Stimulated activated naive CD8-positive, alpha-beta T cell treated with anti-CD3 and anti-CD28 coated beads, Interleukin-15, amount 100 ng/mL, for 72 hours (primary cell): ENCODE data around the gene TLNRD1.

Source experiments
- ATAC-seq: fragments of 150-1000 bp; cut with Tn5 transposase; 2 replicates; pipeline ENCODE4 v1.10.0; 2021; ENCODE audit warnings: mild to moderate bottlenecking, moderate library complexity
- DNase-seq, 2 donors: peaks; one replicate each; pipeline ENCODE4 v3.0.0; 2021 to 2022
- H3K27ac Mint-ChIP-seq, 2 donors: one replicate each; pipeline ENCODE4 v1.8.0; 2022; ENCODE audit warnings: mild to moderate bottlenecking in 2 of 2, mixed read lengths in 2 of 2, moderate library complexity in 2 of 2
- H3K27me3 Mint-ChIP-seq: one replicate; pipeline ENCODE4 v1.8.0; 2022; ENCODE audit warnings: mixed read lengths
- H3K4me1 Mint-ChIP-seq: one replicate; pipeline ENCODE4 v1.8.0; 2022; ENCODE audit warnings: mild to moderate bottlenecking, mixed read lengths
- H3K4me3 Mint-ChIP-seq, 2 donors: one replicate each; pipeline ENCODE4 v1.8.0; 2022; ENCODE audit warnings: mild to moderate bottlenecking in 2 of 2, mixed read lengths in 2 of 2, moderate library complexity in 1 of 2
- H3K9me3 Mint-ChIP-seq, 2 donors: one replicate each; pipeline ENCODE4 v1.8.0; 2022; ENCODE audit warnings: mixed read lengths in 2 of 2

Gene TLNRD1

GRCh38 chr15:81047928-81048327 is 47.2 kb downstream of the TLNRD1 start:
- no peak for DNase-seq
- Mint-ChIP-seq H3K4me1 (peaks cover 7% of the 10 kb centered on the region), H3K4me3 (no peak overlapping the region), H3K27ac (peak overlapping the region in 1 of 2 donors; percentile 4), H3K9me3 (peaks cover 6 to 15% of the 10 kb centered on the region in 2 donors), H3K27me3 (no peaks in the 10 kb centered on the region)
- no peak for ATAC-seq

- H3K4me1 Mint-ChIP-seq, result peaks cover 7% of the 10 kb centered on the region
- H3K27me3 Mint-ChIP-seq, result no peaks in the 10 kb centered on the region
- H3K4me3 Mint-ChIP-seq, result no peak overlapping the region
- no peak for DNase-seq
- no peak for ATAC-seq
- no peak overlapping the region for H3K27ac Mint-ChIP-seq
- peaks cover 6 to 15% of the 10 kb centered on the region in 2 donors for H3K9me3 Mint-ChIP-seq
Measured at GRCh38 chr15:81049835-81050234, 49.1 kb downstream of the TLNRD1 start.

- no peak overlapping the region for H3K4me3 Mint-ChIP-seq
- H3K27ac Mint-ChIP-seq, result no peak overlapping the region
- DNase-seq (no peak), ATAC-seq (no peak)
- peaks cover 6 to 15% of the 10 kb centered on the region in 2 donors for H3K9me3 Mint-ChIP-seq
- no peaks in the 10 kb centered on the region for H3K27me3 Mint-ChIP-seq
- H3K4me1 Mint-ChIP-seq, result peaks cover 7% of the 10 kb centered on the region
Measured at GRCh38 chr15:81050259-81050658, 49.5 kb downstream of the TLNRD1 start.

GRCh38 chr15:81050805-81051204 is 50.1 kb downstream of the TLNRD1 start:
- peaks cover 3% of the 10 kb centered on the region for H3K4me1 Mint-ChIP-seq
- no peaks in the 10 kb centered on the region for H3K27me3 Mint-ChIP-seq
- H3K4me3 Mint-ChIP-seq, result no peak overlapping the region
- H3K9me3 Mint-ChIP-seq, result peaks cover 4 to 12% of the 10 kb centered on the region in 2 donors
- no peak overlapping the region for H3K27ac Mint-ChIP-seq
- ATAC-seq, result no peak
- DNase-seq, result no peak

- no peak for DNase-seq
Measured at GRCh38 chr15:81052046-81052445, 51.3 kb downstream of the TLNRD1 start.

GRCh38 chr15:81053621-81054020 is 52.9 kb downstream of the TLNRD1 start:
- Mint-ChIP-seq H3K4me3 (no peak overlapping the region), H3K27ac (no peak overlapping the region), H3K27me3 (no peaks in the 10 kb centered on the region), H3K4me1 (no peaks in the 10 kb centered on the region), H3K9me3 (no peaks in the 10 kb centered on the region)
- ATAC-seq (no peak), DNase-seq (no peak)

More at GRCh38 chr15:81052046-81052445, 51.3 kb downstream of the TLNRD1 start:
- H3K9me3 Mint-ChIP-seq, result no peaks in the 10 kb centered on the region
- H3K4me3 Mint-ChIP-seq, result no peak overlapping the region
- H3K27me3 Mint-ChIP-seq, result no peaks in the 10 kb centered on the region
- no peak overlapping the region for H3K27ac Mint-ChIP-seq
- H3K4me1 Mint-ChIP-seq, result no peaks in the 10 kb centered on the region
- no peak for ATAC-seq

- H3K4me3 Mint-ChIP-seq, result no peak overlapping the region
- H3K27ac Mint-ChIP-seq, result no peak overlapping the region
- H3K27me3 Mint-ChIP-seq, result no peaks in the 10 kb centered on the region
- no peak for DNase-seq
- no peaks in the 10 kb centered on the region for H3K4me1 Mint-ChIP-seq
- H3K9me3 Mint-ChIP-seq, result no peaks in the 10 kb centered on the region
- ATAC-seq, result no peak
Measured at GRCh38 chr15:81054236-81054635, 53.5 kb downstream of the TLNRD1 start.
